Right atrium auricular region (tissue), 2 donors: Measurements from ENCODE around the gene HSPA1B. TPM values are rescaled to one million over a fixed set of nuclear protein-coding genes. Genes with fewer than 3 reads are reported as not detected.
"Not testable (repeated sequence)": the region's sequence is repeated elsewhere in the genome, so short reads cannot be mapped to it uniquely, and the experiment has no call there.

Source experiments
- DNase-seq: peaks from one replicate; pipeline ENCODE4 v3.0.0-alpha.2; 2019; ENCODE audit warnings: low spot score
- H3K27ac ChIP-seq, 2 donors: fragments of 200-600 bp; sonication (generic); 1 replicate in 1 of 2; 2 replicates in 1 of 2; pipeline ENCODE4 v1.5.1; 2016 to 2019
- H3K27me3 ChIP-seq, 2 donors: fragments of 200-600 bp; sonication (generic); one replicate each; pipeline versions ENCODE4 v1.5.1 to v1.6.0; 2017 to 2019
- H3K36me3 ChIP-seq: fragments of 200-600 bp; sonication (generic); one replicate; pipeline ENCODE4 v1.5.1; 2016
- H3K4me1 ChIP-seq, 2 donors: fragments of 200-600 bp; sonication (generic); one replicate each; pipeline versions ENCODE4 v1.5.1 to v1.6.0; 2017 to 2019
- H3K4me3 ChIP-seq, 2 donors: fragments of 200-600 bp; sonication (generic); 1 replicate in 1 of 2; 2 replicates in 1 of 2; pipeline ENCODE4 v1.5.1; 2017 to 2019; ENCODE audit warnings: mild to moderate bottlenecking in 1 of 2, moderate library complexity in 1 of 2
- H3K9me3 ChIP-seq, 2 donors: fragments of 200-600 bp; sonication (generic); one replicate each; pipeline ENCODE4 v1.5.1; 2019
- total RNA-seq, 2 donors: library from RNA; depleted of rRNA; stranded (reverse); fragments of >200 nt; gene quantifications; one replicate each; pipeline ENCODE4 v1.1.0, GENCODE V29; 2016
- TF ChIP-seq, protein P1 (sequence below), 2 donors: fragments of 200-600 bp; sonication (generic); IDR thresholded peaks; one replicate each; pipeline ENCODE4 v1.5.1; 2019; ENCODE audit warnings: antibody characterized with exemption in 2 of 2

The HSPA1B gene
- total RNA-seq, 2 donors from 2014 or later = 131 to 232 TPM

GRCh38 chr6:31796993-31797385 lies 30.5 kb upstream of the HSPA1B start:
- Histone ChIP-seq H3K27ac (no peak overlapping the region), H3K9me3 (no peaks in the 10 kb centered on the region), H3K4me1 (peaks cover 0 to 12% of the 10 kb centered on the region in 2 donors), H3K36me3 (peaks cover 6% of the 10 kb centered on the region), H3K4me3 (no peak overlapping the region), H3K27me3 (no peaks in the 10 kb centered on the region)
- TF ChIP-seq, protein P1, sequence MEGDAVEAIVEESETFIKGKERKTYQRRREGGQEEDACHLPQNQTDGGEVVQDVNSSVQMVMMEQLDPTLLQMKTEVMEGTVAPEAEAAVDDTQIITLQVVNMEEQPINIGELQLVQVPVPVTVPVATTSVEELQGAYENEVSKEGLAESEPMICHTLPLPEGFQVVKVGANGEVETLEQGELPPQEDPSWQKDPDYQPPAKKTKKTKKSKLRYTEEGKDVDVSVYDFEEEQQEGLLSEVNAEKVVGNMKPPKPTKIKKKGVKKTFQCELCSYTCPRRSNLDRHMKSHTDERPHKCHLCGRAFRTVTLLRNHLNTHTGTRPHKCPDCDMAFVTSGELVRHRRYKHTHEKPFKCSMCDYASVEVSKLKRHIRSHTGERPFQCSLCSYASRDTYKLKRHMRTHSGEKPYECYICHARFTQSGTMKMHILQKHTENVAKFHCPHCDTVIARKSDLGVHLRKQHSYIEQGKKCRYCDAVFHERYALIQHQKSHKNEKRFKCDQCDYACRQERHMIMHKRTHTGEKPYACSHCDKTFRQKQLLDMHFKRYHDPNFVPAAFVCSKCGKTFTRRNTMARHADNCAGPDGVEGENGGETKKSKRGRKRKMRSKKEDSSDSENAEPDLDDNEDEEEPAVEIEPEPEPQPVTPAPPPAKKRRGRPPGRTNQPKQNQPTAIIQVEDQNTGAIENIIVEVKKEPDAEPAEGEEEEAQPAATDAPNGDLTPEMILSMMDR (IDR thresholded peaks at IDR 0.05) = no peak
- no peak for DNase-seq

GRCh38 chr6:31797588-31797987 lies 29.9 kb upstream of the HSPA1B start:
- H3K9me3 ChIP-seq = no peaks in the 10 kb centered on the region
- H3K36me3 ChIP-seq = peaks cover 12% of the 10 kb centered on the region
- no peak overlapping the region for H3K4me3 ChIP-seq
- no peaks in the 10 kb centered on the region for H3K27me3 ChIP-seq
- H3K4me1 ChIP-seq = peaks cover 0 to 12% of the 10 kb centered on the region in 2 donors
- TF ChIP-seq, protein P1 (IDR thresholded peaks at IDR 0.05) = no peak
- no peak for DNase-seq
- H3K27ac ChIP-seq = no peak overlapping the region

DNA sequence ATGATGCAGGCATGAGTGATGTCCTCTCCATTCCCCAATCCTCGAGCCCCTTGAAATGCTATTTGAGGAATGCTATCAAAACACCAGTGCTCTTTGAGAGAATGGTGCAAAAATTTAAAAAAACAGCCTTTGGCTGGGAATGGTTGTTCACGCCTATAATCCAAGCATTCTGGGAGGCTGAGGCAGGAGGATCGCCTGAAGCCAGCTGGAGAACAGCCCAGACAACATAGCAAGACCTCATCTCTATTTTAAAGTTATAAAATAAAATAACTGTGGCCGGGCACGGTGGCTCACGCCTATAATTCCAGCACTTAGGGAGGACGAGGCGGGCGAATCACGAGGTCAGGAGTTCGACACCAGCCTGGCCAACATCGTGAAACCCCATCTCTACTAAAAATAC lies 27.8 kb upstream of the HSPA1B start:
- Histone ChIP-seq H3K4me1 (peaks cover 0 to 4% of the 10 kb centered on the region in 2 donors), H3K9me3 (no peaks in the 10 kb centered on the region), H3K4me3 (no peak overlapping the region), H3K36me3 (peaks cover 12% of the 10 kb centered on the region), H3K27ac (no peak overlapping the region), H3K27me3 (no peaks in the 10 kb centered on the region)
- no peak for DNase-seq
- TF ChIP-seq, protein P1 (IDR thresholded peaks at IDR 0.05) = no peak

DNA sequence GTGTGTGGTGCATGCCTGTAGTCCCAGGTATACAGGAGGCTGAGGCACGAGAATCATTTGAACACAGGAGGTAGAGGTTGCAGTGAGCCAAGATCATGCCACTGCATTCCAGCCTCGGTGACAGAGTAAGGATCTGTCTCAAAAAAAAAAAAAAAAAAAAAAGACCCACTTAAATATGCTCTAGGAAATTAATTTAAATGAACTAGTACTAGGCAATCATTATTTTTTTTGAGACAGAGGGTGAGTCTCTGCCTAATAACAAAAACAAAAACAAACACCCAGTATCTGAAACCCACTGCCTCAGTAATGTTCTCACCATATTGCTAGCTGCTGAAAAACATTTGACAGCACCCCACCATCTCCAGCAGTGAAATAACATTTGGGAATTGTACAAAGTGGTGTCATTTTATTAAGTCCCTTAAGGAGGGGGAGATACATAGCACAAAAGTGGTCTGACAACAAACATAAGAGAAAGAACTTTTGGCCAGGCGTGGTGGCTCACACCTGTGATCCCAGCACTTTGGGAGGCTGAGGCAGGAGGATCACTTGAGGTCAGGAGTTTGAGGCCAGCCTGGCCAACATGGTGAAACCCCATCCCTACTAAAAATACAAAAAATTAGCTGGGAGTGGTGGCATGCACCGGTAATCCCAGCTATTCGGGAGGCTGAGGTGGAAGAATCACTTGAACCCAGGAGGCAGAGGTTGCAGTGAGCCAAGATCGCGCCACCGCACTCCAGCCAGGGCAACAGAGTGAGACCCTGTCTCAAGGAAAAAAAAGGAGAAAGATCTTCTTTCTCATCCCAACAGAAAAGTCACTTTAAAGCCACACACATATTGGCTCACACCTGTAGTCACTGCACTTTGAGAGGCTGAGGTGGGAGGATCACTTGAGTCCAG lies 26.3 kb upstream of the HSPA1B start:
- DNase-seq, H3K9me3 ChIP-seq, H3K27me3 ChIP-seq, H3K4me3 ChIP-seq, H3K27ac ChIP-seq: not testable (repeated sequence)
- Histone ChIP-seq H3K36me3 (peaks cover 12% of the 10 kb centered on the region), H3K4me1 (peaks cover 0 to 10% of the 10 kb centered on the region in 2 donors)

- Histone ChIP-seq H3K27ac (peak overlapping the region; percentile 90 to 93), H3K4me3 (peak overlapping the region; percentile 46 to 62), H3K4me1 (peaks cover 0 to 17% of the 10 kb centered on the region in 2 donors), H3K36me3 (peaks cover 12% of the 10 kb centered on the region), H3K9me3 (no peaks in the 10 kb centered on the region), H3K27me3 (no peaks in the 10 kb centered on the region)
- TF ChIP-seq, protein P1 (IDR thresholded peaks at IDR 0.05) = no peak
- DNase-seq = no peak
These were observed 21.5 kb upstream of the HSPA1B start for GRCh38 chr6:31805939-31806469.

- TF ChIP-seq, protein P1 (IDR thresholded peaks at IDR 0.05) = peak in 1 of 2 donors; percentile 47
- peaks cover 0 to 17% of the 10 kb centered on the region in 2 donors for H3K4me1 ChIP-seq
- no peaks in the 10 kb centered on the region for H3K9me3 ChIP-seq
- H3K27me3 ChIP-seq = no peaks in the 10 kb centered on the region
- peak within 1 kb of the TSS; percentile 90 to 93 for H3K27ac ChIP-seq
- peak within 1 kb of the TSS; percentile 46 to 62 for H3K4me3 ChIP-seq
- peaks cover 8% of the 10 kb centered on the region for H3K36me3 ChIP-seq
- DNase-seq = peak; percentile 98
These were observed 20.9 kb upstream of the HSPA1B start, which contains the start of gene LSM2 for GRCh38 chr6:31806470-31807272. Gene LSM2 (minus strand): TSS chr6:31806966. CDS start chr6:31806757, 209 bp downstream.

GRCh38 chr6:31808599-31808998 lies 18.9 kb upstream of the HSPA1B start:
- not testable (repeated sequence) for H3K36me3 ChIP-seq, H3K4me3 ChIP-seq, H3K9me3 ChIP-seq, H3K27ac ChIP-seq, H3K27me3 ChIP-seq, DNase-seq
- peaks cover 0 to 21% of the 10 kb centered on the region in 2 donors for H3K4me1 ChIP-seq
